Measurements from ENCODE around the gene KCNIP3.
"Not testable (repeated sequence)": the region's sequence is repeated elsewhere in the genome, so short reads cannot be mapped to it uniquely, and the experiment has no call there.

The KCNIP3 gene

DNA sequence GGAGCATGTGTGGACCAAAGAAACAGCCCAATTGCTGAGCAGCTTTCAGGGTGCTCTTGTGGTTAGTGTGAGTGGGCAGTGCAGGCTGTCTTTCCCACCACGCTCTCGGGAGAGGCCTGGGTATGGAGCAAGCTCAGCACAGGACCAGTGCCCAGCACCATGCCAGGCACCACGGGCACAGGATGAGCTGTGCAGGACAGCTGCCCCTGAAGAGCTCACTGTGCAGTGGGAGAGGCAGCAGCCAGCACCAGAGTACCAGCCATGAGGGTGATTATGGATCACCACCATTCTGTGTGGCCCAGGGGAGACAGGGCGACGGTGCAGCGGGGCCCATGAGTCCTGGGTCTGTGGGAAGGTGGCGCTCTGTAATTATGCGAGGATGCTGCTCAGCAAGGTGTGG is 75.7 kb downstream of the KCNIP3 start:
- no peak for DNase-seq

DNA sequence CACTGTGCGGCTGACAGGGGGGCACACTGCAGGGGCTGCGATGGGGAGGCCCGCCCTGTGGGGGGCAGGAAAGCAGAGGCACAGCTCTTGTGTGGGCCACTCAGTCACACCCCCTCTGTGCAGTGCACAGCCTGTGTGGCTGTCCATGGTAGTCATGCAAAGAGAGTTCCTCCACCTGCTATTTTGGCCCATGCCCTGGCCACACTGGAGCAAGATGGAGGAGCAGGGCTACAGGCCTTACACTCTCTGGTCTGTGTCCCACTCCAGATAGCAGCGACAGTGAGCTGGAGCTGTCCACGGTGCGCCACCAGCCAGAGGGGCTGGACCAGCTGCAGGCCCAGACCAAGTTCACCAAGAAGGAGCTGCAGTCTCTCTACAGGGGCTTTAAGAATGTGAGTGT is 76.9 kb downstream of the KCNIP3 start:
- no peak for DNase-seq

DNA sequence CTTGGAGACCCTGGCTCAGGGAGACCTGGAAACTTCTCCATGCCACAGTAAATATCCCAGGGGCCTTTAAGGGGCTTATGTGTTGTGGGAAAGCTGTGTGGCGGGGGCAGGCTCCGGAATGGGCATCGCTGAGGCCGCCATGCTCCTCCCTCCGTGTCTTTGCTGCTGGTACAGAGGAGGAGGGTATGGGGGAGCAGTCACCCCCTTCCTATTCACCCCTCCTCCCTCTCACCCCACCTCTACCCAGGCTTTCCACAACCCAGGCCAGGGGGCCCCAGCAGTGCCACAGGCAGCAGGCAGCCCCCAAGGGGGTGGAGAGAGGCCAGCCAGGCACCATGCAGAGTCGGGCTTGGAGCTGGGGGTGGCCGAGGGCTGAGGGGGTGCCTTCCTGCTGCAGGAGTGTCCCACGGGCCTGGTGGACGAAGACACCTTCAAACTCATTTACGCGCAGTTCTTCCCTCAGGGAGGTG is 77.3 kb downstream of the KCNIP3 start:
- DNase-seq = no peak

DNA sequence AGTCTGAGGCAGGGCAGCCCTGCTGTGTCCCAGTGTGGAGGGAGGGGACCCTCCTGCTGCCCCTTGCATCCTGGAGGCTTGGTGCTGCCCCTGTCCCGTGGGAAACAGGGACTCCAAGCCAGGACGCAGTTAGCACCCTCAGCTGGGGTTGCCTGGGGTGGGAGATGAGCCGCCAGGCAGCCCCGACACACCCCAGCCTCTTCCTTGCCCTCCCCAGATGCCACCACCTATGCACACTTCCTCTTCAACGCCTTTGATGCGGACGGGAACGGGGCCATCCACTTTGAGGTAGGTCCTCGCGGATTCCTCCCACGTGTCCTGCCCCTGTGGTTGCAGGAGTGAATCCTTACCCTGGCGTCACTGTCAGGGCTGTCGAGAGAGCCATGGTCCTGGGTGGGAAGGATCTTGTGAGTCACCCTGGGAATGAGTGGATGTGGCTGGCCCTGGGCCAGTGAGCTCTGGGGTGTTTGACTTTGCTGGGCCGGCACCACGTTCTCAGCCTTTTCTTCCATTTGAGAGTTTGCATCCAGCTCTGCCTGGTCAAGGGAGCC is 77.8 kb downstream of the KCNIP3 start:
- no peak for DNase-seq

DNA sequence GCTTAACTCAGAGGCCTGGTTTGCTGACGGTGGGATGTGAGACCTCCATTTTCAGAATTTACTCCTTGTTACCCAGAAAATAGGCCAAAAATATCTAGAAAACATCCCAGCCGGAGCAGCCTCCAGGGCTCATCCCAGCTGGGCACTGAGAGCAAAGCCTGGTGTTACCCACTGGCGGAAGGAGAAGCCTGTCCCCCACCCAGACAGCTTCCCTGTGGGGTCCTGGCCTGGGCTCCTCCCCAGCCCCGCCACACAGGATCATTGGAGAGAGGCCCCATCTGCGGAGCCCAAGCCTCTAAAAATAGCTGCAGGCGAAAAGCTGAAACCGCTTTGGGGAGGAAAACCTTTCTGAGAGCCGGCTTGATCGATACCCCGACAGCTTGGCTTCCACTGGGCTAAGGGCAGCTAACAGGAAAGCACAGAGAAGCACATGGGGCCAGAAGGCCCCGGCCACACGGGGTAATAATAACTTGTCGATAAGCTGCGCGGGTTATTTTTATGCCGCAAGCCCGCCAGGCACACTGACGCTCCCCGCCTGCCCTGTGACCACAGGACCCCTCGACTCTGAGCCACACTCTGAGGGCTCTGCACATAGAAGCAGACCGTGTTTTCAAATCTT is 78.5 kb downstream of the KCNIP3 start:
- DNase-seq = no peak

DNA sequence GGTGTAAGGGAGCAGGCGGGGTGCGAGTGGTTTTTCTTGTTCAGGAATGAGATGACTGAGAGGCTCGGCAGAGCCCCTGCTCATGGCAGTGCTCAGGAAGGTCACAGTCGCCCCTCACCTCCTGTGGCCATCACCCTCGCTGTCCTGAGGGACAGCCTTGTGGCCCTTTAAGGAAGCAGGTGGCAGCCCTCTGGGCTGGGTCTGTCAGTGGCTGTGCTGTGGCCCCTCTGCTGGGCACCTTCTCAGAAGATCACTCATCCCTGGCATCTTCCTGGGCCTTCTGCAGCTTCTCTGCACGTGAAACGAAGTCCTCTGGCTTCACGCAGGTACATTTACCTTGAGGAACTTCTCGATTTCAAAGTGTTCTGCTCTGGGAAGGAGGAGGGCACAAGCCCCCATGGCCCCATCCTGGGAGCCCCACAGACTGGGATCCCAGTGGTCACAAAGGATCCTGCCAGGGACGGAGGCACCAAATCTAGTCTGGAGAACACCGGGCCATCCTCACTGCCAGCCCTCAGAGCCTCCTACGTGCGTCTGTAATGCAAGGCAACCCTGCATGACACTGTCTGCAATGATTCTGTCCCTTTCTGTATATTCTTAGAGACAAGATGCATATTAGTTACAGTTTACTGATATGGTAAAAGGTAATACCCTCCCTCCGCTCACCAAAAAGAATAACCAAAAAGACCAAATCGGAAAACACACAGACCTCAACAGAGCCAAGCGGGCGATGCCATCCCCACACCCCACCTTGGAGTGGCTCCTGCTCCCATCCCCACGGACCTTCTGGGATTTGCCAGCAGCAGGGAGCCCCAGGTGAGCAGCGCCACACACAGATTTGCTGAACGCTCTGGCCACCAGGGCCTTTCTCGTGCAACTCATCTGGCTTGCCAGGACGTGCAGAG is 79.4 kb downstream of the KCNIP3 start:
- DNase-seq = no peak

DNA sequence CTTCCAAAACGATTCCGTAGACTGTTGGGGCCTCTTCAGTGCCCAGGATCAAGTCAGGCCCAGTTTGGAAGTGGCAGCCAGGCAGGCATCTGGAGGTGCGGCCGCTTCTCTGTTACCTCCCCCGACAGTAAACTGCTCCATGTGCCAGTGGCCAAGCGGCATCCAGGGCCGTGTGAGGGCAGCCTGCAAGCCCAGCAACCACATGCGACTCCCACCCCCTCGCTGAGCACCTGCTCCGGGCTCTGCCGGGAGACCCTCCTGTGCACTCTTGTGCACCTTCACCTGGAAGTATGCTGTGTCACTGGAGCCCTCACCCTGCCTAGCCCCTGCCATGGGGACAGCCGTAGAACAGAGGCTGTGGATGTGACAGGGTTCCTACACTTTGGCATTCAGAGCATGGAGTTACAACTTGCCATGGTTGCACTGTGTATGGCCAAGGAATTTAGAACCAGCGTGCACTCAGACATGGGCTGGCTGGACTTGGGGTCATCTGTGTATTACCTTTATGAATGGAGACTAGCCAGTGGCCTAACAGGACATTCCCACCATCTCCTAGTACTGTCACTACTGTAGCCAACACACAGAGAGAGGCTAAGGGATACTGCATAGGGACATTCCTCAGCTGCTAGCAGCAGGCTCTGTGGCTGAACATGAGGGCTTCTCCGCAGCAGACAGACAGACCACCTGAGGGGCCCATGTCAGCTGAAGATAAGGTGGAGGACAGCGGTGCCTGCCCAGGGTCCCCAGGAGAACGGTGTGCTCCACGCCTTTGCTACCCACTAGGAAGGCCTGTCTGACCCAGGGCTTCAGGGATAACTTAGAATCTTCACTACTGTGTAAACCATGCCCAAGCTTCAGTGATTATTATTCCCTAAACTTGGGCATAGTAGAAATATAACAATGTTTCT is 80.3 kb downstream of the KCNIP3 start:
- no peak for DNase-seq

DNA sequence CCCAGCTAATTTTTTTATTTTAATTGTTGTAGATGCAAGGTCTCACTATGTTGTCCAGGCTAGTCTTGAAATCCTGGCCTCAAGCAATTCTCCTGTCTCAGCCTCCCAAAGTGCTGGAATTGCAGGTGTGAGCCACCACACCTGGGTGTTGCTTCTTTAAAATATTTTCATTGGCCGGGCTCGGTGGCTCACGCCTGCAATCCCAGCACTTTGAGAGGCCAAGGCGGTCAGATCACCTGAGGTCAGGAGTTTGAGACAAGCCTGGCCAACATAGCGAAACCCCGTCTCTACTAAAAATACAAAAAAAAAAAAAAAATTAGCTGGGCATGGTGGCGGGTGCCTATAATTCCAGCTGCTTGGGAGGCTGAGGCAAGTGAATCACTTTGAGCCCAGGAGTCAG is 81.1 kb downstream of the KCNIP3 start:
- not testable (repeated sequence) for DNase-seq

DNA sequence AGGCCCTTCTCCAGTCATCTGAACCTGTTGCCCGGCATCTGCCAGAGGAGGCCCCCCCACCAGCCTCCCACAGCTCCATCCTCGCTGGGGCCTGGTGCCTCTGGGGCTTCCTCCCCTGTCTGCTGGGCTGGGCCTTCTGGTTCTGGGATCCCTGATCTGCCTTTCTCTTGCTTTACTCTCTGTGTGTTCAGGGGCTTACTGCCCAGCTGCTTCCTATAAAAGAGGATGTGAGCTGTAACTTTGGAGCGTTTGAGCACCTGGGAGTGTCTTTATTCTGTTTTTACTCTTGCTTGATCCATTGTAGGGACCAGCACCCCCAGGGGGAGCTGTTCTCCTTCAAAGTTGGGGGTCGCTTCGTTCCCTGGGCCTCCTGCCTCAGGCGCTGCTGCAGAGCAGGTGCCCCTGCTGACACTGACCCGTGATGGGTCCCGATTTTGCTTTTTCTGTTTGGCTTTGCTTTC is 82.3 kb downstream of the KCNIP3 start:
- DNase-seq = no peak

DNA sequence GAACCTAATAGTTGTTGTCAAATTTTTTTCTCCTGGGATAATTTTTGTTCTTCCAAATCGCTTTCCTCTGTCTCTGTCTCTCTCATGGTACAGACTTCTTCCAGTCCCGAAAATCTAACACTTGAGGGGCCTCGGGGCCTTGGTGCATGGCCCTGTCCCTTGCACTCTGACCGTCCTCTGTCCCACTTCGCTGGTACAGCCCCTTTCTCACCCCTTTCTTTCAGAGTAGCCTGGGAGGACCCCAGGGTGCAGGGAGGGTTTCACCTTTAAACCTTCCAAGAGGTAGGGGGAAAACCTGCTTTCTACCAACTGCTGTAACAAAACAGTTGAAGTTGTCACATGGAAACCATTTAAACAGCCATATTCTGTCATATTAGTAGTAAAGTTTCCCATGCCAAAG is 83.1 kb downstream of the KCNIP3 start:
- DNase-seq = no peak

DNA sequence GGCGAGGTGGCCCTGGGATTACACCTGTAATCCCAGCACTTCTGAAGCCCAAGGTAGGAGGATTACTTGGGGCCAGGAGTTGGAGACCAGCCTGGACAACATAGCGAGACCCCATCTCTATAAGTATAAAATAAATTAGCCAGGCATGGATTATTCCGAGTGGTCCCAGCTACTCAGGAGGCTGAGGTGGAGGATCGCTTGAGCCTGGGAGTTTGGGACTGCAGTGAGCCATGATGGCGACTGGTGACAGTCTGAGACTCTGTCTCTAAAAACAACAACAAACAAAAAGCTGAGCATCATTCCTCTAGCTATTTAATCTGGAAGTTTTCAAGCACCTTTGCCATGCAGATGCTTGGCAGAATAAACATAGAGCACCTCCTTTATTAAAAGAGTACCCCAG is 83.6 kb downstream of the KCNIP3 start:
- DNase-seq = no peak

DNA sequence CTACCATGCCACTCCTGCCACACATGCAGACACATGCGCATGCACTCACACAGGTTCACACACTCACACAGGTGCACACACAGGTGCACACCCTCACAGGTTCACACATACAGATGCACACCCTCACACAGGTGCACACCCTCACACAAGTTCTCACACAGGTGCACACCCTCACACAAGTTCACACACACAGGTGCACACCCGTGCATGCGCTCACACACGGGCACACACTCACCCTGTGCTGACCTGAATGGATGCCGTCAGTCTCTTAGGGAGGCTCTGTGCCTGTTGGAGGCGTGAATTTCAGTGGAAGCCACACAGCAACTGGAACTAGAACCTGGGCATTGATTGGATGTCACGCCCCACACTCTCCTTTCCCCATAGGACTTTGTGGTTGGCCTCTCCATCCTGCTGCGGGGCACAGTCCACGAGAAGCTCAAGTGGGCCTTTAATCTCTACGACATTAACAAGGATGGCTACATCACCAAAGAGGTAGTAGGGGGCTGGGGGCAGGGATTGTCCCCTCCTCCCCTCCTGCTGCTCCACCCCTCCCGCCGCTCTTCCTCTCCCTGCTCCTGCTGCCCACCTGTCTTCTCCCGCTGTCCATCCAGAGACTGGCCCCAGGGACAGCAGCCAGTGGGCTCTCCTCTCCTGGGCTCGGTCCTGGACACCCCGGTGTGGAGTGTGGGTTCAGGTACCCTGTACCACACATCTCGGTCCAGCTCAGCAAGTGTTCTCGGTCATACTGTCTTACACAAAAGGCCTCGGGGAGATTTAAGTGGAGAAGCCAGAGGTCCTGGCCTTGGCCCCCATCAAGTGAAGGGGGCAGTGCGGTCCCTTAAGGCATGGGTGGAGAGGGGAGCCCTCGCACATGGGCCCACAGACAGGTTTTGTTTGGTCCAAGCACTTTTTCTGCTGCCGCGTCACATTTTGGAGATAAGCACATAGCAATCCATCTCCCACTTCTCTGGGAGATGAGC is 84.4 kb downstream of the KCNIP3 start:
- no peak for DNase-seq

DNA sequence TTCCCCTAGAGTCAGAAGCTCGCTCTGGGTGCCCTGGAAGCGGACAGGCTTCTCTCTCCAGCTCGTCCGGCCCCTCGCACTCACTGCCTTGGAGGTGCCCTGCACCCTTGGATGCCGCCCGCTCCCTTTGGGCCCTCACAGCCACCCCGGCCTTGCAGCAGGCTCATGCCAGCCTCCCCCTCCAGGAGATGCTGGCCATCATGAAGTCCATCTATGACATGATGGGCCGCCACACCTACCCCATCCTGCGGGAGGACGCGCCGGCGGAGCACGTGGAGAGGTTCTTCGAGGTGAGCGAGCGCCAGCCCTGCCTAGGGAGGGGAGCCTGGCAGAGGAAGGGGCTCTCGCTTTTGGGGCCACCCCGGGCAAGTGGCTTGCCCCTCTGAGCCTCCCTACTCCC is 85.0 kb downstream of the KCNIP3 start:
- no peak for DNase-seq

DNA sequence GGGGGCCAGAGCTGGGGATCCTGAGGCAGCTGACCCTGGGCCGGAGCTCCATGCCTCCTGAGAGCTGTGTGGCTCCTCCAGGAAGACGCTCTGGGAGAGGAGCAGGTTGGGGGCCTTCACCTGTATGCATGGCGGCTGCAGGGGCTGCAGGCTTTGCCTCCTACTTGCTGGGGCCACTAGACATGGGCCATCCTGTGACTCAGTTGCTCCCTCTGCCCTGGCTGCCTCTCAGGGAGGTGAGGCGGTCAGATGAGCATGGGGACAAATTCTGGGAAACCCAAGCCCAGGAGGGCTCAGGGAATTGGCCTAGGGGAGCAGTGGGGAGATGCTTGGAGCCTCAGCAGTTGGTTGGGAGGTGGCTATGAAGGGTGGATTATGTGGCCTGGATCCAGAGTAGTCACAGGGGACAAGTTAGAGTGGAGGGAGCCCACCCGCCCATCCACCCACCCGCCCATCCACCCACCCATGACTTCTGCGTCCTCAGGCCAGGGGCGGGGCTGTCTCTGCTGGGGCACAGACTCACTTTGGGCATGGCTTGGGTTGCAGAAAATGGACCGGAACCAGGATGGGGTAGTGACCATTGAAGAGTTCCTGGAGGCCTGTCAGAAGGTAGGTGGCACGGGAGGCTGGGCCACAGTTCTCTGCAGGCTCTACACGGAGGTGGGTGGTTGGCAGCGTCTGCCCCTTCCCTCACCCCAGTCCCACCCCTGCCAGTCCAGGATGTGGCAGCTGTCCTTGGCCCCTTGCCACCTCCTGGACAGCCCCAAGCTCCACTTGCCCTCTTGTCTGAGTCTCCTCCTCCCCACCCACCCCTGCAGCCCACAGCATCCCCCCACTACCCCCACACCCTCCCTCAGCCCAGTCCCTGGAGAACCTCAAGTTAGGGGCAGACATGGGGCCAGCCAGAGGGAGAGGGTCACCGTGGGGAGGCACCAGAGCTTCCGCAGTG is 85.8 kb downstream of the KCNIP3 start:
- DNase-seq = no peak

DNA sequence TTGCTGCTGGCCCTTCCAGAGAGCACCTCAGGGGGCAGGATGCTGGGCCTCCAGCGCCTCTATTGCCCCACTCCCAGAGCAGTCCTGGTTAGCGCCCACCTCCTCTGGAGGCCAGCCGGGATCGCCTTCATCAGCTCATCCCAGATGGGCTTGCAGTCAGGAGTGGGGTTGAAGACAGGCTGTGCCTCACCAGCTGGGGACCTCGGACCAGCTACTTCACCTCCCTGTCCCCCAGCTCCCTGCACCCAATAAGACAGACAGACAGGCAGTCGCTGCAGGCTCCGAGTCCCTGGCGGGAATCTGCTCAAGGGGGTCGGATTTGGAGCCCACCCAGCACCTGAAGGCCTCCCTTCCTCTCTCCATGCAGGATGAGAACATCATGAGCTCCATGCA is 86.5 kb downstream of the KCNIP3 start:
- no peak for DNase-seq

DNA sequence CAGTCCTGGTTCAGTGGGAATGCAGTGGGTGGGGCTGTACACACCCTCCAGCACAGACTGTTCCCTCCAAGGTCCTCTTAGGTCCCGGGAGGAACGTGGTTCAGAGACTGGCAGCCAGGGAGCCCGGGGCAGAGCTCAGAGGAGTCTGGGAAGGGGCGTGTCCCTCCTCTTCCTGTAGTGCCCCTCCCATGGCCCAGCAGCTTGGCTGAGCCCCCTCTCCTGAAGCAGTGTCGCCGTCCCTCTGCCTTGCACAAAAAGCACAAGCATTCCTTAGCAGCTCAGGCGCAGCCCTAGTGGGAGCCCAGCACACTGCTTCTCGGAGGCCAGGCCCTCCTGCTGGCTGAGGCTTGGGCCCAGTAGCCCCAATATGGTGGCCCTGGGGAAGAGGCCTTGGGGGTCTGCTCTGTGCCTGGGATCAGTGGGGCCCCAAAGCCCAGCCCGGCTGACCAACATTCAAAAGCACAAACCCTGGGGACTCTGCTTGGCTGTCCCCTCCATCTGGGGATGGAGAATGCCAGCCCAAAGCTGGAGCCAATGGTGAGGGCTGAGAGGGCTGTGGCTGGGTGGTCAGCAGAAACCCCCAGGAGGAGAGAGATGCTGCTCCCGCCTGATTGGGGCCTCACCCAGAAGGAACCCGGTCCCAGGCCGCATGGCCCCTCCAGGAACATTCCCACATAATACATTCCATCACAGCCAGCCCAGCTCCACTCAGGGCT is 87.9 kb downstream of the KCNIP3 start:
- DNase-seq = no peak

DNA sequence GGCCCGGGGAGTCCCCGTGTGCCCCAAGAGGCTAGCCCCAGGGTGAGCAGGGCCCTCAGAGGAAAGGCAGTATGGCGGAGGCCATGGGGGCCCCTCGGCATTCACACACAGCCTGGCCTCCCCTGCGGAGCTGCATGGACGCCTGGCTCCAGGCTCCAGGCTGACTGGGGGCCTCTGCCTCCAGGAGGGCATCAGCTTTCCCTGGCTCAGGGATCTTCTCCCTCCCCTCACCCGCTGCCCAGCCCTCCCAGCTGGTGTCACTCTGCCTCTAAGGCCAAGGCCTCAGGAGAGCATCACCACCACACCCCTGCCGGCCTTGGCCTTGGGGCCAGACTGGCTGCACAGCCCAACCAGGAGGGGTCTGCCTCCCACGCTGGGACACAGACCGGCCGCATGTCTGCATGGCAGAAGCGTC is 88.4 kb downstream of the KCNIP3 start:
- no peak for DNase-seq

DNA sequence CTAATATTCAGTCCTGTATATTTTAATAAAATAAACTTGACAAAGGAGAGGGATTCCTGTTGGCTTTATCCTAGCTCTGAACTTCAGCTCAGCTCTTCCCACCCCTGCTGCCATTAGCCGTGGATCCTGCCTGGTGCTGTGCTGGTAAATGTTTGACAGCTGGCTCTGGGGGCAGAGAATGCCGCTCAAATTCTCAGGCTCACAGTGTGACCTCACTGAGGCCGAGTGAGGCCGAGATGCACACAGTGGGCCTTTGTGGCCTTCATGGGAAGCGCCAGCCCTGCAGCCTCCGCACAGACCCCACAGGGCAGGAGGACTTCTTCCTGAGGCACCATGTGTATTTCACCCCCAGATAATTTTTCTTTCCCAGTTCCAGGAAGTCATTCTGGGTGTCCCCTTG is 88.9 kb downstream of the KCNIP3 start:
- DNase-seq = no peak

DNA sequence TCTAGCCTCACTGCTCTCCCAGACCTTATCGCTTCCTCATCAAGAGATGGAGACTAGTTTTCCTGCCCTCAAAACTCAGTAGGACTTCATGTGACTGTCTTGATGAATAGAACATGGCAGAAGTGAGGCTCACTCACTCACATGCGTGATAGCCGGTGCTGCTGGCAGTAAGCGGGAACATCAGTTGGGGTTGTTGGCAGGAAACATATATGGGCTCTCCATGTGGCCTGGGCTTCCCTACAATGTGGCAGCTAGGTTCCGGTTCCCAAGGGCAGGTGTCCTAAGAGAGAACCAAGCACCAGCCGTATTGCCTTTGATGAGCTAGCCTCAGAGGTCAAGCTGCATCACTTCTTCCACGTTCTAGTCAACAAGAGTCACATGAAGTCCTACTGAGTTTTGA is 90.2 kb downstream of the KCNIP3 start:
- no peak for DNase-seq
